Choroid plexus epithelial cell (primary cell): ENCODE data around the gene NXPH1.

Experiments
- DNase-seq: peaks from one replicate; pipeline ENCODE4 v3.0.0-alpha.2; 2010; ENCODE audit warnings: low read depth
- H3K4me3 ChIP-seq: 2 replicates; pipeline ENCODE4 v1.5.1; 2011; ENCODE audit warnings: low read depth, mild to moderate bottlenecking, control low read depth, low read length, moderate library complexity
- TF ChIP-seq, protein P1 (sequence below): conservative IDR thresholded peaks from 2 replicates; pipeline ENCODE4 v1.5.1; 2011; ENCODE audit warnings: low read depth, mild to moderate bottlenecking, control low read depth, inconsistent platforms, low read length, moderate library complexity

NXPH1 gene

DNA sequence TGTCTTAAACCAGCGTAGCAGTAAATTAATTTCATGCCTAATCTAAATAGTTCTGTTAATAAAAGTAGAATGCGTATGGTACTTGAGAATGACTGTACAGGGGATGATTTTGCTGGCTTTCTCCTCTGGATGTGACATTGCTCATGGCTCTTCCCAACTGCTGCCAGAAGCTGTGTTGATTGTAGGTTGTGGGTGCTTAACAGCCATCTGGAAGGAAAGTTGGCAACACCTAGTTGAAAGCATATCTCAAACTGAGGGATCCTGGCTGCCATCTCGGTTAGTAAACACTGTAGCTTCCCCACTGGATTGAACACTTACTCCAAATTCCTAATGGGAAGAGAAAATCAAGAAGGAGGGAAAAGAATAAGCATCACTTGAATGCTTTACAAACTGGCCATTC lies 130.9 kb downstream of the NXPH1 start:
- H3K4me3 ChIP-seq: no peak overlapping the region
- TF ChIP-seq, protein P1, sequence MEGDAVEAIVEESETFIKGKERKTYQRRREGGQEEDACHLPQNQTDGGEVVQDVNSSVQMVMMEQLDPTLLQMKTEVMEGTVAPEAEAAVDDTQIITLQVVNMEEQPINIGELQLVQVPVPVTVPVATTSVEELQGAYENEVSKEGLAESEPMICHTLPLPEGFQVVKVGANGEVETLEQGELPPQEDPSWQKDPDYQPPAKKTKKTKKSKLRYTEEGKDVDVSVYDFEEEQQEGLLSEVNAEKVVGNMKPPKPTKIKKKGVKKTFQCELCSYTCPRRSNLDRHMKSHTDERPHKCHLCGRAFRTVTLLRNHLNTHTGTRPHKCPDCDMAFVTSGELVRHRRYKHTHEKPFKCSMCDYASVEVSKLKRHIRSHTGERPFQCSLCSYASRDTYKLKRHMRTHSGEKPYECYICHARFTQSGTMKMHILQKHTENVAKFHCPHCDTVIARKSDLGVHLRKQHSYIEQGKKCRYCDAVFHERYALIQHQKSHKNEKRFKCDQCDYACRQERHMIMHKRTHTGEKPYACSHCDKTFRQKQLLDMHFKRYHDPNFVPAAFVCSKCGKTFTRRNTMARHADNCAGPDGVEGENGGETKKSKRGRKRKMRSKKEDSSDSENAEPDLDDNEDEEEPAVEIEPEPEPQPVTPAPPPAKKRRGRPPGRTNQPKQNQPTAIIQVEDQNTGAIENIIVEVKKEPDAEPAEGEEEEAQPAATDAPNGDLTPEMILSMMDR: no peak
- DNase-seq: no peak

DNA sequence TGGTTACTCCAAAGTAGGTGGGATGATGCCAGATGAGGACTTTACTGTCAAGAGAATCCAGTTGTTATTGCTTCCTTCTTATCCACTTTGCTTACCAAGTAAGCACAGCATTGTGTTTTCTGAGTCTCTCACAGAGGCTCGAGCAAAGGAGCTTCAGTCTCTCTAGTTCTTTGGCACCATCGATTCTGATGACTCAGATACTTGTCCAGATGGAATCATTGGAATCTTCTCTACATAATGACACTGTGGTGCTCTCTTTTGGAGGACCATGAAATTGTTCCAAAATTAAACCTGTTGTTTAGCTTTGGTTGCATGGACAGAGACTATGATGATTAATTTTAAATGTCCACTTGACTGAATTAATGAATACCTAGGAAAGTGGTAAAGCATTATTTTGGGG lies 132.6 kb downstream of the NXPH1 start:
- no peak for DNase-seq
- TF ChIP-seq, protein P1: no peak

DNA sequence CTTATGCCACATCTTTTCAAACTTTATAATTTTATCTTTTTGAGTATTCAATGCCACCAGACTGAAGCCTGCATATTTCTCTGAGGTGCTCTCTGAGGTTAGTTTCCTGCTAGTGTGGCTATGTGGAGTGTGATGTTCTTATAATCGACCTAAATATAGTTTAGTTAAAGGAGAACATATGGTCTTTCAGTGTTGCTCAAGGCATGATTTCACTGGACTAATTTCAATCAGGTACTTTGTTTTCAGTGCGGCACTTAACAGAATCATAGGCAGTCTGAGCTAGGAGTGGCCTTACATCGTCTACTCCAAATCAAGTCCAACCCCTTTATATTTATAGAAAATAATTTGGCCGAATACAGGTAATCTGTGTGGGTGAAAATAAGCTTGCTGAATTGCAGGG lies 134.2 kb downstream of the NXPH1 start:
- no peak overlapping the region for H3K4me3 ChIP-seq
- DNase-seq: no peak
- TF ChIP-seq, protein P1: no peak

More for the DNA sequence above, 132.6 kb downstream of the NXPH1 start:
- no peak overlapping the region for H3K4me3 ChIP-seq

DNA sequence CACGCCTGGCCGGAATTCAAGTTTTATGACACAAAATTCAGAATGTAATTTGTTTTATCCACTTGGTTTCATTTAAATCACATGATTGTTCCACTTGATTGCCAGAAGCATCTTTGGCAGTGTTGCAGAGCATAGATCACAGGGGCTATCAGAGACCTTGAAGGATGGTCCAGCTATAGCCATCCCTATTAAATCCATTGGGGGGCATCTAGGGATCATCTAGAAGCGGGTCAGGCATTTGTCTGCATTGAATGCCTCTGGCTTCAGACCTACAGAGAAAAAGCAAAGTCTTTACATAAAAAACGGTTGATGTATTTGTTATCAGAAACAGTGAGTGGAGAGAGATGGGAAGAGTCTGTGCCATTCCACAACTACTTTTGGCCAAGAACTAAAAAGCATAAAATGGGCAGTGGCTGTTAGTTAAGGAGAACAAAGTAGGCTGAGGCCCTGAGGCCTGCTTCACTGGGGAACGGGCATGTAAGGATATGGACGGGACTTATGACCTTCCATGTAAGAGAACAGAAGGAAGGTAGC lies 146.3 kb downstream of the NXPH1 start:
- TF ChIP-seq, protein P1: no peak
- H3K4me3 ChIP-seq: no peak overlapping the region
- DNase-seq: no peak

DNA sequence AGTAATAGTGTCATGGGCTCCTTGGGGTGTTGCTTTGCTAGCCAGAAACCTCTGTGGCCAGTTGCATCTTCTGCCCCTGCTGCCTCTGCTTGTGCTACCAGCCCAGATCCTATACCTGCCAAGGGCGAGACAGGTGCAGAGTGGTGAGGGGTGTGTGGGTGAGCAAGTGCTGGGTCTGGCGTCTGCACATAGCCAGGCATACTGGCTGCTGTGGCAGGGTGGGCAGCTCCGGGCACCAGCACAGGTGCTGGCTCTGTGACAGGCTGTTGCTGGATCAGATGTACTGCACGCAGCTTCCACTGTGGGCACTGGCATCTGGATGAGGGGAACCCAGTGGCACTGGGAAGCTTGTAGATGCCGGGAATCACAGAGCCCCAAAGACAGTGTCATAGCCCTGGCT lies 148.4 kb downstream of the NXPH1 start:
- no peak for DNase-seq
- no peak overlapping the region for H3K4me3 ChIP-seq
- TF ChIP-seq, protein P1: no peak

DNA sequence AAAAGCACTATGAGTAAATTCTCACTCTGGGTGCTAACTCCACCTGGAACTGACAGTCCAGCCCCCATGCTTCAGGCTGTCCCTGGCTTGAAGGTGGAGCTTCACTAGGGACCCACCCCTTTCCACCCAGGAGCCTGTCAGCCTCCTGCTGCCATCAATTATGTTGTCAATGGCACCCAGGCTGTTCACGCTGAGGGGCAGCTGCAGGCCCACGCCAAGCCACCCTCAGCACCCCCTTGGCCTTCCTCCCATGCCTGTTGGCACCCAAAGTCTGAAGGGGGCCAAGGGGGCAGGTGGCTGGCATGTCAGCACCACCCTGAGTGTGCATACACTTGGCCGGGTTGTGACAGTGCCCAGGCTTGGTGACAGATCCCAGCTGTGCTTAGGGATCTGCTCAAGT lies 149.3 kb downstream of the NXPH1 start:
- no peak for DNase-seq
- TF ChIP-seq, protein P1: no peak
- H3K4me3 ChIP-seq: no peak overlapping the region

DNA sequence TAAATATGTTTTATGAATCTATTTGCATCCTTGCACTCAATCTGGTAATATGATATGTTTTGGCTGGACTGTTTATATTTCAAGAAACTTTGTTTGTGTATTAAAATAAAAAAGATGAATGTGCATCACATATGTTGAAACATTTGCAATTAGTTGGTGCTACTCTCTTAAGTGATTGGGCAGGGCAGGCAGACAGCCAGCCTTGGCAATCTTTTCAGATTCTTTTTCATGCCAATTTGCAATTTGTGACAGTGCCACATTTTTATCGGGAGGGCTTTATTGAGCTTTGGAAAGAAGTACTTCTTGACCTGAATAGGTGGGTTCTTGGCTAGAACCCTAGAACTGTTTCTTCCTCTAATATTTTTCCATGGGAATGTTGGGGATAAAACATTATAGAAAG lies 152.2 kb downstream of the NXPH1 start:
- DNase-seq: no peak
- TF ChIP-seq, protein P1: no peak

More for the DNA sequence above, 152.2 kb downstream of the NXPH1 start:
- H3K4me3 ChIP-seq: no peak overlapping the region
